Activated CD4-positive, alpha-beta T cell treated with anti-CD3 and anti-CD28 coated beads, Interleukin-2, Interleukin-6, amounts not matched to agents 100 ng/mL and 50 ng/mL, durations not matched to agents 16 hours and 8 hours (primary cell): ENCODE data around the gene OR51B5.
"Not testable (repeated sequence)": the region's sequence is repeated elsewhere in the genome, so short reads cannot be mapped to it uniquely, and the experiment has no call there.

ENCODE experiments used
- DNase-seq: peaks from one replicate; pipeline ENCODE4 v3.0.0-alpha.2; 2020

Gene OR51B5, protein sequence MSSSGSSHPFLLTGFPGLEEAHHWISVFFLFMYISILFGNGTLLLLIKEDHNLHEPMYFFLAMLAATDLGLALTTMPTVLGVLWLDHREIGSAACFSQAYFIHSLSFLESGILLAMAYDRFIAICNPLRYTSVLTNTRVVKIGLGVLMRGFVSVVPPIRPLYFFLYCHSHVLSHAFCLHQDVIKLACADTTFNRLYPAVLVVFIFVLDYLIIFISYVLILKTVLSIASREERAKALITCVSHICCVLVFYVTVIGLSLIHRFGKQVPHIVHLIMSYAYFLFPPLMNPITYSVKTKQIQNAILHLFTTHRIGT

GRCh38 chr11:5343474-5344335 is at the start of gene OR51B5:
OR51B5 (minus strand) TSS chr11:5343524; CDS start chr11:5343524, 0 bp downstream.
- no peak for DNase-seq

- DNase-seq, result no peak
Observed at GRCh38 chr11:5390210-5390609, 46.9 kb upstream of the OR51B5 start.

GRCh38 chr11:5384335-5384734 is 41.0 kb upstream of the OR51B5 start:
- no peak for DNase-seq

GRCh38 chr11:5383576-5383975 is 40.3 kb upstream of the OR51B5 start, which contains the start of gene OR51M1:
OR51M1 (plus strand) TSS chr11:5383812; CDS start chr11:5389399, 5,587 bp downstream.
- DNase-seq, result no peak

GRCh38 chr11:5380740-5381342 is 37.5 kb upstream of the OR51B5 start:
- peak; percentile 58 for DNase-seq

- no peak for DNase-seq
Observed at GRCh38 chr11:5369789-5370188, 26.5 kb upstream of the OR51B5 start.

DNA sequence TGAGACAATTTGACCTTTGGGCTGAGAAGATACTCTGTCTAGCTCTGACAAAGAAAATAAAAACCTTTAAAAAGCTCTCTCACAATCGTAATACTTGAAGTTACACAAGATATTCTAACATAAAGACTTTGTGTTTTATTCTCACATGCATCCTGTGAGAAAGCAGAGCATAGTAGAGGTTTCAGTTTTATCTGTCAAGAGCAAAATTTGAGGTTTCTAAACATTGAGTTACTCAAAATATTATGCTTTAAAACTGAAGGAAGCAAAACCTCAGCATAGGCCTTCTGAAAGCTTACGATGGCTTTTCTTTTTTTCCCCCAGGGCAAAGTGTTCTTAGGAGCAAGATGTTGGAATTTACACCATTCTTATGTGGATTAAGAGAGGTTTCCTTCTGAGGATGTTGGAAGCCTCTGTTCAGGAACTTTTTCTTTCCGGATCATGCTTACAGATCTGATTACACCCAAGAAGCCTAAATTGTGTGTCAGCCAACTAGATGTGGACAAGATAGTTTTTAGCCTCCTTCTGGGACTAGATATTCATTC is 25.2 kb upstream of the OR51B5 start:
- DNase-seq, result no peak

- DNase-seq, result no peak
Observed at GRCh38 chr11:5367448-5368074, 24.2 kb upstream of the OR51B5 start.

DNA sequence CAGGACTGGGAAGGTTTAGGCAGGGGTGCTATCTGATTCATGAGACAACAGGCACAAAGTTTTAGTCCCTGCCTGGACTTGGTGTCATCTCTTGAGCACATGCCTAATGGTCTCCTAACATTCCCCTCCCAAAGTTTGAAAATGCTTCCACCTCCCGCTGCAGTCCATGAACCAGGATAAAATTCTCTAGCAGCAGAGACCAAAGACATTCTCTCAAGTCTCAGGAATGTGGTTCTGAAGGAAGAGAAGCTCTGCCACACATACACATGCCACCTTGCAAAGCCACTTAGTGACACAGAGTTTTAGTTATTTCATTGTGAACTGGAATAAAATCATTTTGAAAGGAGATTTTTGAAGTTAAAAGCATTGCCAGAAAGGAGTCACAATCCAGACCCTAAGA is 23.5 kb upstream of the OR51B5 start:
- DNase-seq, result no peak

DNA sequence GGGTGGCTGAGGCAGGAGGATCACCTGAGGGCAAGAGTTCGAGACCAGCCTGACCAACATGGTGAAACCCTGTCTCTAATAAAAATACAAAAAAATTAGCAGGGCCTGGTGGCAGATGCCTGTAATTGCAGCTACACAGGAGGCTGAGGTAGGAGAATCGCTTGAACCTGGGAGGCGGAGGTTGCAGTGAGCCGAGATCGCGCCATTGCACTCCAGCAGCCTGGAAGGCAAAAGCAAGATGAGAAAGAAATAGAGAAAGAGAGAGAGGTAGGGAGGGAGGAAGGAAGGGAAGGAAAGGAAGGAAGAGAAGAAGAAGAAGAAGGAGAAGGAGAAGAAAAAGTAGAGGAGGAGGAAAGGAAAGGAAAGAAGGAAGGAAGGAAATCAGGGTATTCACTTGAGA is 23.0 kb upstream of the OR51B5 start:
- DNase-seq, result not testable (repeated sequence)

- DNase-seq, result no peak
Observed at GRCh38 chr11:5364214-5364613, 20.9 kb upstream of the OR51B5 start.

- no peak for DNase-seq
Observed at GRCh38 chr11:5363679-5364078, 20.4 kb upstream of the OR51B5 start.

DNA sequence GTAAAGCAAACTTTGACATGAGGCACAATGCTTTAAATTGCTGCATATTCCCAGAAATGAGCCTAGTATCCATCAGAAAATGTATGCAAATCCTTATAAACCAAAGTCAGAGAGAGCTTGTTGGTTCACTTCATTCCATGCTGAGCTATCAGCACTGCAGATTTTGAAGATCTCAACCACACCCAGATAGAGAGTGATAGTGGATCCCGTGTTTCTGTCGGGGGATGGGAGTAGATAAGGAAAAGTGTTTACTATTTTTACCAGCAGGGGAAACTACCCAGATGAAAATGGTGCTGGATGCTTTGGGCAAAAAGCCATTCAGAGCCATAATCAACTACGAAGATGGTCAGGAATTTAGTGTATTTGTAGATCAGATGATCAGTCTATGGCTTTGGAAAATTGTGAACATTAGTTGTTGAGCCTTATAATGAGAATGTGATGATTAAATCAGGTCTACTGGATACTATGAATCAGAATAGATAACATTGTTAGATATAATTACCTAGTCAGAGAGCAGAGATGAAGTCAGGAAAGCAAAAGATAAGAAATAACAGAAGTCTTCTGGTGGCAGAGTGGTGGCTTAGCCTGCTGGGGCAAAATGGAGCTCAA is 18.8 kb upstream of the OR51B5 start:
- no peak for DNase-seq

DNA sequence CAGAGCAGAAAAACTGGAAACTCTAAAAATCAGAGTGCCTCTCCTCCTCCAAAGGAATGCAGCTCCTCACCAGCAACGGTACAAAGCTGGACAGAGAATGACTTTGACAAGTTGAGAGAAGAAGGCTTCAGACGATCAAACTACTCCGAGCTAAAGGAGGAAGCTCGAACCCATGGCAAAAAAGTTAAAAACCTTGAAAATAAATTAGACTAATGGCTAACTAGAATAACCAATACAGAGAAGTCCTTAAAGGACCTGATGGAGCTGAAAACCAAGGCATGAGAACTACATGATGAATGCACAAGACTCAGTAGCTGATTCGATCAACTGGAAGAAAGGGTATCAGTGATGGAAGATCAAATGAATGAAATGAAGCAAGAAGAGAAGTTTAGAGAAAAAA is 12.7 kb upstream of the OR51B5 start:
- DNase-seq, result not testable (repeated sequence)

DNA sequence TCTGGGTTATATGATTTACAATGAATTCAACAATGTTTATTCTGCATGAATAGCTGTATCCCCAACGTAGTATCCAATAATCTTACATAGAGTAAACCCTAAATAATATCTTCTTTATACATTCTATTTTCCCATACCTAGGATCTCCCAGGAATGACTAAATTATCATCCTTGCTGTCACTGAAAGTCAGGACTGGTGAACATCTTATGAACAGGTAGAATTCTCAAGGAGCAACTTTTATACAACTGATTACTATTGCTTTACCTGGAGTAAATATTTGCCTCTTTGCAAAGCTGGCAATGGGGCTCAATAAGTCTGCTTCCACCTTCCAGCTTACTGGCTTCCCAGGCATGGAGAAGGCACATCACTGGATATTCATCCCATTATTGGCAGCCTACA is 7.9 kb upstream of the OR51B5 start, which contains the start of gene OR51B6:
TSS of gene OR51B6 (plus strand) at position 301 of the 400 bp plus-strand sequence. CDS start at position 301, 0 bp downstream.
- DNase-seq, result no peak

GRCh38 chr11:5349550-5349949 is 6.2 kb upstream of the OR51B5 start:
- no peak for DNase-seq

DNA sequence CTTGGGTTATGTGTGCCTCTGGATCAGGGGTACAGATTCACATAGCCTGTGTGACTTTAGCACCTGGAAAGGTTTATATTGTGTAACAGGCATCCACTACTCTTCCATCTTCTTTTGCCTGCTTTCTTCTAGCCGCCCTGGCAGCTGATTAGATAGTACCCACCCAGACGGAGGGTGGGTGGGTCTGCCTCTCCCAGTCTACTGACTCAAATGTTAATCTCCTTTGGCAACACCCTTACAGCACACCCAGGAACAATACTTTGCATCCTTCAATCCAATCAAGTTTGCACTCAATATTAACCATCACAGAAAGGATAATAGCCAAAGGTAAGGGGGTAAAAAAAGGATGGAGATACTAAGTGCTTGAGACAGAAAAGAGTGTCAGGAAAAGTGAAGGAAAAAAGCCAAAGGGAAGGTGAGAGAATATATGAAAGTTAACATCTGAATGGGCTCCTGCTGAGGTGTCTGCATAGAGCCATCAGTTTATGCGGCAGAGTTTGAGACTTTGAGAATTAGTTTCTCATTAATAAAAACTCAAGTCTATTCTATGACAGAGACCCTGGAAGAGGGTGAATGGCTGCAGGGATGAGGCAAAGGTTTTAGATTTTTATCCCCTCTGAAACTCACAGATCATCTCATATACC is 5.3 kb upstream of the OR51B5 start:
- DNase-seq, result no peak

DNA sequence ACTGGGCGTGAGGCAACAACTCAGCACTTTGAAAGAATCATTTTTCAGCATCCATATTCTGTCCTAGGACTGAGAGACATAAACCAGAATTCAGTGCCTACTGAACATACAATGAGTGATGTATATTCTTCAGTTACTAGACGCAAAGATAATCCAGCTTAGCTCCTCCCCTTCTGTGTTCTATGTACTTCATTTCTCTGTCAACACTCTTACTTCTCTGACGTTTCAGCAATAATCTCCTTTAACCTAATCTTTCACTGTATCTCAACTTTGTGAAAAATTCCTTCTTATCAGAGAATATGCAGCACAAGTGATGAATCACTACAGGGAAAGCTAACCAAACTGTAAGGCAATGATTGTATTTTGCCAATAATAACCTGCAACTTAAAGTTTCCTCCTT is 2.5 kb upstream of the OR51B5 start:
- DNase-seq, result no peak

DNA sequence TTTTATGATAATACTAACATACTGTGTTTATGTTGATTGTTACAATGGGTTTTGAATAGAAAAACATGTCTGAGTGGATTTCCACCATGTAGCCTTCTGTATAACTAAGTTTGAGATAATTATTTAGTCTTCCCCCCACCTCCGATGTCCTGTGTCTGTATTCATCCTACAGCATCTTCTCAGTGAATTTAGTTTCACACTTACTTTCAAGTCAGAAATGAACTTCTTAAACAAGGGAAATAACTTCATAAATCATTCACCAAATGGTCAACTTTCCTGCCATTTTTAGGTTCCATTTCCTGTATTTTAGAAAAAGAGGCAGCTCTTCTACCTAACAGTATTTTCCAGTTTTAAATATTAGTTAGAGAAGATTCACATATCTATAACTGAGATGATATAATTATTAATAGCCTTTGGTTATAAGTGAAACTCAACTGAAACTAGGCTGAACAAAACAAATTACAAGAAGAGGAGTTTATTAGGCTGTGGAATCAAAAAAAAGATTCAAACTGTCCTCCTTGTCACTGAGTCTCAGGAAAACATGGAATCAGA is 3.5 kb downstream of the OR51B5 start:
- no peak for DNase-seq

GRCh38 chr11:5337253-5337652 is 6.1 kb downstream of the OR51B5 start:
- DNase-seq, result not testable (repeated sequence)

- DNase-seq, result no peak
Observed at GRCh38 chr11:5336331-5336730, 7.0 kb downstream of the OR51B5 start.
